Breast epithelium (tissue), 3 donors: Measurements from ENCODE around the gene MS4A13.

ENCODE experiments used
- POLR2A ChIP-seq: fragments of 450-650 bp; IDR thresholded peaks from one replicate; pipeline ENCODE4 v1.6.1; 2016; ENCODE audit warnings: antibody characterized with exemption, mild to moderate bottlenecking, moderate library complexity
- POLR2AphosphoS5 ChIP-seq, 3 donors: sonication (generic); formaldehyde crosslinking; IDR thresholded peaks; one replicate each; pipeline ENCODE4 v1.6.1; 2017; ENCODE audit warnings: antibody characterized with exemption in 3 of 3
- TF ChIP-seq, protein P1 (sequence below), 3 donors: fragments of 450-650 bp; IDR thresholded peaks; one replicate each; pipeline ENCODE4 v1.5.1; 2016 to 2017; ENCODE audit warnings: antibody characterized with exemption in 3 of 3, mild to moderate bottlenecking in 3 of 3, moderate library complexity in 3 of 3

DNA sequence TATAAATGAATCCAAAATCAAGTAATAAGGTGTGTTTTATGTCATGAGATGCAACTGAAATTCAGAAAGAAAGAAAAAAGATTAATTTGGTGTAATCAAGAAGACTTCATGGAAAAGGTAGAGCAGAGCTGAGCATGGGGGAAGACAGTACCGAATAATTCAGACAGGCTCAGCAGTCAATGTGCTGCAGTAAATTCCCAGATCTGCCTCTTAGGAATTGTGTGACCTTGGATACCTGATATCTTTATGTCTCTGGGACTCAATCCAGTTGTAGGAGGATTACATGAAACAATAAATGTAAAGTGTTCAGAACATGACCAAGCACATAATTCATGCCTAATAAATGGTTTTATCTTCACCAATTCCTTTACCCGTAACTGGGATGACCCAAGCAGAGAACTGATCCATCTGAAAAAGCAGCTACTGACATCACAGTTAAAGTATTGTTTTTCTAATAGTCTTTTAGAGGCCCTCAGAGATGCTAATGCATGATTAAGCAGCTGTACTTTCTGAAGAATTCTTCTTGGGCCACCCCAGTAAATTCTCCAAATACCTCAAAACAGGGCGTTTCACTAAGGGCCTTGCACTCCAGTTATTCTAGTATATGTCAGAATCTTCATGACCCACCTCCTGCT, 14.8 kb upstream of the MS4A13 start:
- TF ChIP-seq, protein P1, sequence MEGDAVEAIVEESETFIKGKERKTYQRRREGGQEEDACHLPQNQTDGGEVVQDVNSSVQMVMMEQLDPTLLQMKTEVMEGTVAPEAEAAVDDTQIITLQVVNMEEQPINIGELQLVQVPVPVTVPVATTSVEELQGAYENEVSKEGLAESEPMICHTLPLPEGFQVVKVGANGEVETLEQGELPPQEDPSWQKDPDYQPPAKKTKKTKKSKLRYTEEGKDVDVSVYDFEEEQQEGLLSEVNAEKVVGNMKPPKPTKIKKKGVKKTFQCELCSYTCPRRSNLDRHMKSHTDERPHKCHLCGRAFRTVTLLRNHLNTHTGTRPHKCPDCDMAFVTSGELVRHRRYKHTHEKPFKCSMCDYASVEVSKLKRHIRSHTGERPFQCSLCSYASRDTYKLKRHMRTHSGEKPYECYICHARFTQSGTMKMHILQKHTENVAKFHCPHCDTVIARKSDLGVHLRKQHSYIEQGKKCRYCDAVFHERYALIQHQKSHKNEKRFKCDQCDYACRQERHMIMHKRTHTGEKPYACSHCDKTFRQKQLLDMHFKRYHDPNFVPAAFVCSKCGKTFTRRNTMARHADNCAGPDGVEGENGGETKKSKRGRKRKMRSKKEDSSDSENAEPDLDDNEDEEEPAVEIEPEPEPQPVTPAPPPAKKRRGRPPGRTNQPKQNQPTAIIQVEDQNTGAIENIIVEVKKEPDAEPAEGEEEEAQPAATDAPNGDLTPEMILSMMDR (IDR thresholded peaks at IDR 0.05): no peak
- no peak for TF ChIP-seq POLR2AphosphoS5 (IDR thresholded peaks at IDR 0.05)
- no peak for TF ChIP-seq POLR2A
